NCI-H1436 treated with DMSO at 0.1 percent for 48 hours (cell line): ENCODE measurements around the gene SKIC3.

Experiments used
- DNase-seq: peaks from one replicate; lab custom pipeline; 2025; lab: John Stamatoyannopoulos, UW

SKIC3 gene

DNA sequence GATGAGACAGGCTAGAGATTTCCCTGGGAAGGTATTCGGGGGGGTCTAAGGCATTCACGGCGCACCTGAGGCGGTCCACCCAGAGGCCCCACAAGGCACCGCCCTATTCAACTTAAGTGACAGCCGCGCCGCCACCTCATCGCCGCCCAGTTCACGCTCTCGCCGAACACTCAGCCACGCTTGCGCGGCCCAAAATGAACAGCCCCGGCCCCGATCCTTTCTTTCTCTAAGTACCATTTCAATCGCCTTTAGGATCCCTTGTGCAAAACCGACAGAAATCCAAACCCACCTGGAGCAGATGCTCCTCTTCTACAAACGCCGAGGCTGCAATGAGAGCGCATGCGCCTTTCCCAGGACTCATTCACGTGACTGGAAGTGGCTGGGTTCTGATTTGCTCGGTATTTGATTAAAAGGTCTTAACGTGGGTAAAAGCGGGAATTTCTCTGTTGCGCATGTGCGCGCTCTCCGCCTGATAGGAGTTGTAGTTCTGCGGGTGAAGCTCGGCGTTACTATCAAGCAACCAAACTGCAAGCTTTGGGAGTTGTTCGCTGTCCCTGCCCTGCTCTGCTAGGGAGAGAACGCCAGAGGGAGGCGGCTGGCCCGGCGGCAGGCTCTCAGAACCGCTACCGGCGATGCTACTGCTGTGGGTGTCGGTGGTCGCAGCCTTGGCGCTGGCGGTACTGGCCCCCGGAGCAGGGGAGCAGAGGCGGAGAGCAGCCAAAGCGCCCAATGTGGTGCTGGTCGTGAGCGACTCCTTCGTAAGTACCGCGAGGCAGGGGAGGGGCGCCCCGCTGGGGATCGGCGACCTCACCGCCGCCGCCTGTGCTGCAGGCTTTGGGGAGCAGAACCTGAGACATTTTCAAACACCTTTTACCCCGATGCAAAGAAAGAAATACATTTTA, at the start of gene SKIC3, which contains the start of gene ARSK:
SKIC3 (minus strand) TSS at position 331 of the 902 bp plus-strand sequence. CDS start 7,827 bp downstream, outside the sequence.
ARSK (plus strand) TSS at position 455 of the 902 bp plus-strand sequence; CDS start at position 633, 178 bp downstream.
- DNase-seq = peak; percentile 92

DNA sequence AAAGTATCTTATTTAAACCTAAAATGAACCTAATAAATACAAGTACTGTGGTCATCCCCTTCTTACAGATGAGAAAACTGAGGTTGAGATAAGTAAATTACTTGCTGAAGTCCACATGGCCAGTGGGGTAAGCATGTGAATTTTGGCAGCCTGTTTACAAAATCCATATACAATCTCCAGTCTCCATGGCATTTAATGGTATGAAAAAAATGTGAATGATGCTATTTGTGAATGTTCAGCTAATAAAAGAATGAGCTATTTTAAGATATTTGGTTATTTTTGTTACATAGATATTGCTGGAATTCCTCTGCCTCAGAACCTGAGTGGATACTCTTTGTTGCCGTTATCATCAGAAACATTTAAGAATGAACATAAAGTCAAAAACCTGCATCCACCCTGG, 45.8 kb upstream of the SKIC3 start:
- DNase-seq = no peak

DNA sequence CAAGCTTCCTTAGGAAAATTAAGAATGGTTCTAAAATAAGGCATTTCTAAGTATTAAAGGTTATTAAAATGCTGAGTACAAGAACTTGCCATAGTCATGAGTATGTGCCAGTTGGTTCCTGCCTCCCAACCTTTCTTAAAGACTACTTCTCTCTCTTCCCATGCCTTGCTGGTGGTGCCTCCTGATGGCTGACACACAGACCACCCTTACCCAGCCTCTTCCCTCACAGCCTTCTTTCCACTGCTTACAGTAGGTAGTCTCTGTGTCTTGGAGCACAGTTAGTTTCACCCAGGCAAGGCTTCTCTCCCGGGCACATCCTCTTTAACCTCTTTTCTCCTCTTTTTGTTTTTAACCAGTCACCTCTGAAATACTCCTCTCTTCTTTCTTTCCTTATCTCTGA, 44.5 kb upstream of the SKIC3 start:
- no peak for DNase-seq

DNA sequence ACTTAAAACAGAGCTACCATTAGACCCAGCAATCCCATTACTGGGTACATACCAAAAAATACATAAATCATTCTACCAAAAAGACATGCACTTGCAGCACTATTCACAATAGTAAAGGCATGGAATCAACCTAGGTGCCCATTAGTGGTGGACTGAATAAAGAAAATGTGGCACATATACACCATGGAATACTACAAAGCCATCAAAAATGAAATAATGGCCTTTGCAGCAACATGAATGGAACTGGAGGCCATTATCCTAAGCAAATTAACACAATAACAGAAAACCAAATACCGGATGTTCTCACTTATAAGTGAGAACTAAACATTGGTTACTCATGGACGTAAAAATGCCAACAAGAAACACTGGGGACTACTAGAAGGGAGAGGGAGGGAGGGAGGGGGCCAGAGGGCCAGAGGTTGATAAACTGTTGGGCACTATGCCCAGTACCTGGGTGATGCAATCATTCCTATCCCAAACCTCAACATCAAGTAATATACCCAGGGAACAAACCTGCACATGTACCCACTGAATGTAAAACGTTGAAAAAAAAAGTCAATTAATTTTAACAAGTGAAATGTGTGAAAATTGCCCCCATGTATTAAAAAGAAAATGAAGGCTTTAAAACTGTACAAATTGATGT, 40.6 kb upstream of the SKIC3 start:
- no peak for DNase-seq

DNA sequence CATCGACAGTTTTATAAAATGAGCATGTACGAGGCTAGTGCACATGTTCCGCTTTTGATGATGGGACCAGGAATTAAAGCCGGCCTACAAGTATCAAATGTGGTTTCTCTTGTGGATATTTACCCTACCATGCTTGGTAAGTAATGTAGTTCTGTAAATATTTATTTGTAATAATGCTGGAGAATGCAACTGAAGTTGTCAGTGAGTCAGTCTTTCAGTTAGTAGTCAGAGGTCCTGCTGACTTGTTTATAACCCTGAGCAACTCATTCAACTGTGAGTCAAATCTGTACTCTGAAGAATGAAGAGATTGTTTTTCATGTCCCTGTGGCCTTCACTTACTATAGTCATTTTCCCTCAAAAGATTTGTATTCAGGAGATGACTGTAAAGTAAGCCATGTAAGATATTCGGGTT, 36.7 kb upstream of the SKIC3 start:
- no peak for DNase-seq

DNA sequence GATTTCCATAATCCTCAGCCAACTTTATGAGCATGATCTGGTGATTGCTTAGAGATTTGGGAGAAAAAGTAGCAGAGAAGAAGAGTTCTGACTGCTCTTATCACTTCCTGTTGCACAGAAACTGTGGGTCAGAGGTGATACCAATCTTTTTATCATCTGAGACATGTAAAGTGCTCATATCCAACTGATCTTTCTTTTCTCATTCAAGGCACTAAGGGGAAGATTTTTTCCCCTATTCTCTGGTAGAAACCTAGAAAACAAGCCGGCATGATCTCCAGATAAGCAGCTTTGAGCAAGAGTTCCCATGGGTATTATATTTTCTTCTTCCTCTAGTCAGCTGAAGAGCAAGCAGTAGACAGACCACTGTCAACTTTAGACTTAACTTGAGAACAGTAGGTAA, 36.1 kb upstream of the SKIC3 start:
- no peak for DNase-seq

DNA sequence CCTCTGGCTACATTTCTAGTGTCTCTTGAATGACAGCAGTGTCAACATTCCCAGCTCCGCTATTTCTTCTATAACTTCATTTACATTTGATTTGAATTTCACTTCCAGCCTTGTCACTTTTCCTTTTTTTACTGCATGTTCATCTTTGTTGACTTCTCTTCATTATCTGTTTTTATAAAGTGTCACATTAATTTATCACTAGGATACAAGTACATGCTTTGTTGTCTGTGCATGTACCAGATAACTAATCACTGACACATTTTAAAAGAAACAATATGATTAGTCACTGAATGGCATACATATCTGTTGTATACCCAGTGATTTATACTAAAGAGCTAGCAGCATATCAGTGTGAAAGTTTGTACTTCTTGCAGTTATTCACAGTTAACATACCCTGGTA, 29.2 kb upstream of the SKIC3 start:
- no peak for DNase-seq

DNA sequence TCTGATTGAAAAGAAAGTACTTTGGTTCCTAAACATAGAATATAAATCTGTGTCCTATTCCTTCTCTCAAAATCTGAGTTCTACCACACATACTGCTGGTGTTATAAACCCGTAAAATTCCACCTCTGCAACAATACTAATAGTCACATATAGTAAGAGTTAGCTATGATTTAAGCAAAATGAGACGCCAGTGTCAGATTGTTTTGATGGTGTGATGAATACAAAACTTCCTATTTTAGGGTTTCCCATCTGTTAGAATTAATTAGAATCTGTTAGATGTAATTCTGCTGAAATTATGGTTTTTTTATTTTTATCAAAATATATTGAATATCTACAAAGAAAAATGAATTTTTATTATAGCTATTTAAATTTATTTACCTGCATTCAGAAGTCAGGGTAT, 26.8 kb upstream of the SKIC3 start:
- DNase-seq = no peak

DNA sequence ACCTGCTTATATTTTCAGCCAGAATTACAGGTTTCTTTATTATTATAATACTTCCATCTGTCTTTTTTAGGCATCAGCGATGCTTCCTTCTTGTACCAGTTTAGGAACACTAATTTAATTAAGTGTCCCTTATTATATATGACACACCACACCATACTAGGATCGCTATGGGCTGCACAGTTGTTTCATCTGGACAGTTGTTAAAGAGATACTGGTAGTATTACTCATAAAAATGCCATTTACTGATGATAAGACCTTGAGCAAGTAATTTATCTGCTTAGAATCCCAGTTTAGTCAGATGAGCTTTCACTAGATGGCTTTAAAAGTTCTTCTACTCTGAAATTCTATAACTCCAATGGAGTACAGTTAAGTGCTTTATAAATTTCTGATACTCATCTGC, 17.2 kb upstream of the SKIC3 start:
- DNase-seq = no peak

DNA sequence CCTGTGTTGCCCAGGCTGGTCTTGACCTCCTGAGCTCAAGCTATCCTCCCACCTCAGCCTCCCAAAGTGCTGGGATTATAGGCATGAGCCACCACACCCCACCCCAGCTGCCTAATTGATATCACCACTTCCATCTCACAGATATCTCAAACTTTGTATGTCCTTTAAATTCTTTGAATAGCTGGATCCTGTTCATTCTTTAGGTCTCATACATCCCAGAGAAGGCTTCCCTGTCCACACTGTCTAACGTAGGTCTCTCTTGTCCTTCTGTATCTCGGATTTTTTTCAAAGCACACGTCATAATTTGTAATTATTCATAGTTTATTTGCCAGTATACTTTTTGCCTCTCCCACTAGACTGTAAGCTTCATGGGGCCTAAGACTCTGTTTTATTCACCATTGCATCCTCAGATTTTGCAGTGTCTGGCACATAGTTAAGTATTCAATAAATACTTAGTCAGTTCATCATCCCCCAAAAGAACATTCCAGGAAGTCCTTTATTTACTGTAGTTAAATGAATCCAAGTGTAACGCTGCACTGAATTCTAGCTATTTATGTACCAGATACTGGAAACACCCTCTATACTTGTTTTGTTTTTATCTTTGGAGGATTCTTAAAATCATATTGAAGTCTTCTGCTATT, 10.6 kb upstream of the SKIC3 start:
- DNase-seq = no peak

DNA sequence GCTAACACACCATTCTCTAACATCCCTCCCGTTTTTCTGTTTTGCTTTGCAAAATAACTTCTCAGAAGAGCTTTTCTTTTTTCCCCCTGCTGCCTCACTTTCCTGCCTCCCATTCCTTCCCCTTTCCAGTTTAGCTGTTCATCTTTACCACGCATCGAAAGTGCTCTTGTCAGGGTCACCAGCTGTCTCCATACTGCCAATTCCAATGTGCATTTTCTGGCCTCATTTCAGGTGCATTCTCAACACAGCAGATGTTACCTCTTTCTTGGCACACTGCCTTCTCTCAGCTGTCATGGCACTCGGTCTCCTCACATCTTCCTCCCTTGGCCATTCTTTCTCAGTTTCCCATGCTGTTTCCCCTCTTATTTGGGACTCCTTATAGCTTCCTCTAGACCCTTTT, 9.7 kb upstream of the SKIC3 start:
- DNase-seq = no peak

DNA sequence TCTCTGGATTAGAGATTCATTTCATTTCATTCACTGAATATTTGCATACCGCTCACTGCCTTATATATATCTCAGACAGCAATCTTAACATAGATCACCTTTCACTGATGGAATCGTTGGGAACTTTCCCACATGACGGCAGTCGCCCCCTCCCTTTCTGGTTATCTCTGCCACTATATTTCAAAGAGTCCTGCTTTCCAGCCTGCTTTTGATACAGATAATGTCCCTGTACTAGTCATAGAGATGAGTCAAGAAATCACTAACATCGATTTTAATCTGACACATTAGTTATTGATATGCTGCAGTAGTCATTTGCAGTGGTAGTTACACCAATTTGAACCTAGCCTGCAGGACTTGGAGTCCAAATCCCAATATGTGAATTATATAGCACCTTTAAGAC, 8.6 kb upstream of the SKIC3 start:
- no peak for DNase-seq

DNA sequence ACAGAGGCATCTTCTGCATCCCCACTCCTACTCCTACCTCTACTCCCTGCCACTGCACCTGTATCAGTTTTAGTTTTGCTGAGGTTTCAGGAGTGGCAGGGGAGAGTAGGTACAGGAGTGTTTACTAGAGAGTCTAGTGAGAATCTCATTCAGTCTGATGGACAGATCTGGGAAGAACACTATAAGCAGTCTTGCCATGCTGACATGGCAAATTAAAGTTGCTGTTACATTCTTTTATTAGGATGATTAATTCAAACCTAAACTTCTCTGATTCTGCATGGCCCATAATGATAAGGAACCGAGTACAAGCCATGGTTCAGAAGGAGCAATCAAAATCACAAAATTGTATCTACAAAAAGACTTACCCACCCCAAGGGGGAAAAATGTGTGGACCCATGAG, 7.5 kb upstream of the SKIC3 start:
- no peak for DNase-seq

DNA sequence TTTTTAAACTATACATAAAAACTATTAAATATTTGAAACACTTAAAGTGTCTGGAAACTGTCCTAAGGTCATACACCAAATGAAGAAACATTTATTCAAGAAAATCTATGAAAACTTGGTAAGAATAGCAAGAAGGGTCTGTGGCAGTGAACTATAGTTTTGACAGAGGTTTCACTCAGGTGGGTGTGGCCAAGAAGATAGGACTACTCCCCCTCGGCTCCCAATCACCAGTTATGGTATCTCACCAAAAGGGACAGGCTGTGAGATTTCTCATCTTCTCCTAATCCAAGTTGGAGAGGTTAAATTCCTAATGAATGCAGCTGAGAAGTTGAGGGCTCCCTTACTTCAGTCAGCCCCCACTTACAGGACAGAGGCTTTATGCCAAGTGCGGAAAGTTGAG, 3.1 kb upstream of the SKIC3 start:
- DNase-seq = no peak

DNA sequence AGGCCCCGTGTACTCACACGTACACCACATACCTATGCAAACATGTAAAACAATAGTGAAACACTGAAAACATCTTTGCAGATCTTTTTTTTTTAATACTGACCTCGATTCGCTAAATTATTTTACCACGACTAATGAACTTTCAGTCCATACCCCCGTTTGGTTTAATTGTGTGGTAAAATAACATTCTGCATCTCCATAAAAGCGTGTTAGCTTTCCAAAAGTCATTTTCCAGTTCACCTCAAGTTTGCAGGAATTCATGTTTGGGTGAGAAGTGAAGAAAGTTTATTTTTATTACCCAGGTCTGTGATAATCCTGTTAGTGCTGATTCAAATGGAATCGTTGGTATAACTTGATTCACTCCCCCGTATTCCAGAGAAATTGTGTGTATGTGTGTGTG, 776 bp upstream of the SKIC3 start:
- DNase-seq = no peak

DNA sequence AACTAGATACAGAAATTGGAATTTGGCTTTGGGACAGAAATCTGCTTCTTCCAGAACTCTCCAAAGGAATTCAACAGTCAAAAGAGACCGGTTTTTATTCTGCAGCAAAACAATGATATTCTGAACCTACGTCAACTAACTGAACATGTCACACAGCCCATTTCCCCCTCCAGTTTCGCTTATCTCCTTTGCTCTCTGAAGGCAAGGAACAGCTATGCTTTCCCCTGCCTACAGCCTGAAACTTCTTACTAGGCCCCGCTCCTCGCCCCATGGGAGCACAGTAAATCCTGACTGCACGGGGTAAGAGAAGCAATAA, 488 bp downstream of the SKIC3 start:
- DNase-seq = no peak

DNA sequence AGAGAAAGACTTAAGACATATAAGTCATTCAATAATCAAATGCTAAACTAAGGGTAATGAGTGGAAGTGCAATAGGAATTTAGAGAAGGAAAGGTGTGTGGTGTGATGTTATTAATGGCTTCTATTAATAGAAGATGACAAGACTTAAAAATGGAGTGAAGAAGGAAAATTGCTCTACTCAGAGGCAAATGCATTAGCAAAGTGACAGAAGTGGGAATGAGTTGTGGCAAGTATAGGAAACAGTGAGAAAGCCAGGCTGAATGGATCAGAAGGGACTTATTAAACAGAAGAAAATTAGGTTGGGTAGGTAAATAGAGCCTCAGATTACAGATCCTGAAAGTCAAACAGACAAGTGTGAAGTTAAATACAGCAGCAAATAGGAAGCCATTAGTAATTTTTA, 5.7 kb downstream of the SKIC3 start:
- DNase-seq = no peak

DNA sequence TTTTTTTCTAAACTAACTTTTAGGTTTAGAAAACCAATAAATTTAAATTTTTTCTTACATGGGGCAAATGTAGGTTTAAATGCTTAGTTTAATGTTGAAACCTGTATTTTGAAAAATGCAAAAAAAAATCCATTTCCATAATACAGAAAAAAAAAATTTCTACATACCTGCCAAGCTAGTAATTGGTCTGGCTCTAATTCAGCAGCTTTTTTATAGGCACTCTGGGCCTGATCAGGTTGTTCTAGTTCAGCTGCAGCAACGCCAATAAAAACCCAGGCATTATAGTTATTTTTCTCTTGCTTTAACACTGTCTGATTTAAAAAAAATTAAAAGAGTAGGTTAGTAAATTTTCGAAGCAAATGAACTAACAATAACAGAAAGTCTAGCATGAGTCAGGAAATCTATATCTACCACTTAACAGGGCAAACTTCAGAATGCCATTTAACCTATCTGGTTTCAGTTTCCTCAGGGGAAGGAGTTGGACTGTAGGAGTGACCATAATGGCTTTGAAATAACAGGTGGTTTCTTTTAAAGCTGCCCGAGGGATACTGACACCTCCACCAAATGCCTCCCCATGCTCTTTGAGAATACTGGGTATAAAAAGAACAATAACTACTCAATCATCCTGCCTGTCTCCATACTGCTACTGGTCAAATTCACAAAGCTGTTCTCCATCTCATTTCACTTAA, 11.6 kb downstream of the SKIC3 start:
- no peak for DNase-seq

DNA sequence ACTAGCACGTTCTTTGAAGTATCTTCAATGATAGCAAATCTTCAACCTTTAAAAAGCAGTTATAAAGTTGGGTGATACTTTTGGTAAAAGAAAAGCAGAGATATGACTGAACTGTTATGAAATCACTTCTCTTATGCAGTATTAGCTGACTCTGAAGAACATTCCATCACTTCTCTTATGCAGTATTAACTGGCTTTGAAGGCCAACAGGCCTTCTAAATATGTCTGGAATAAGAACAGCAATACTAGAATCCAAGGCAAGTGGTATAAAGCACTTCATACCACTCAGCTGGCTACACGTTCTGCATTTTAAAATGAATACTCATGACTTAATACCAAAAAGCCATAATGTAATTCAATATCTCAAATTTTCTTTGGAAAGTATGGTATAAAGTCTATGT, 17.3 kb downstream of the SKIC3 start:
- no peak for DNase-seq

DNA sequence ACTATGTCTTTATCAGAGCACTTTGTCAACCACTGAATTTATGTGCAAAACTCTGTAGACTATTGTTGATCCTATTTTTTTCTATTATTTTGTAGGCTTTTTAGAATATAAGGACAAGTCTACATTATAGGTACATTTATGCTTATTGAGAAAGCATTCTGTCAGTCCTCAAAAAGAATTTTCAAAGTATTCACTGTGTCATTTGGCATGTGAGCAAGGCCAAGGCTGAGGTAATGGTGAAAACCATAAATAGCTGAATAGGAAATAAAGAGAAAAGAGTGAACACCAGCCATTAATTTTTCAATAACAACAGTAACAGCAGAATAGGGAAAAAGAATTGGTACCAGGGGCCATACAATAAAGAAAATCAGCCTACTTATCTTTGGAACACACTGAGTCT, 21.0 kb downstream of the SKIC3 start:
- DNase-seq = no peak

DNA sequence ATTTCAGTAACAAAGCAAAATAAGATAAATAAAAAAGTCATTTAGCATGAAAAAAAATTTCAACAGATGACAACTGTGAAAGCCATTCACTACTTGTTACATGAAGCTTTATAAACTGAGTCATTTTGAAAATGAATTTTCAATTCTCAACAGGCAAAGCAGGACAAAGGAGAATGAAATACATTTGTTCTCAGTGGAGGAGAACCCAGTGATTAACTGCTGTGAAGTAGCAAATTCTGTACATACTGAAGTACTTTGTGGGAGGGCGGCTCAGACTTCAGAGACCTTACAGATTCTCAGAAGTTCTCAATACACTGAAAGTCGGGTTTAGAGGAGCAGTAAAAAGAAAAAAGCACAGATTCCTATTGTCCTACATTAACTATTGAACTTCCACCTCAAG, 21.7 kb downstream of the SKIC3 start:
- DNase-seq = no peak

DNA sequence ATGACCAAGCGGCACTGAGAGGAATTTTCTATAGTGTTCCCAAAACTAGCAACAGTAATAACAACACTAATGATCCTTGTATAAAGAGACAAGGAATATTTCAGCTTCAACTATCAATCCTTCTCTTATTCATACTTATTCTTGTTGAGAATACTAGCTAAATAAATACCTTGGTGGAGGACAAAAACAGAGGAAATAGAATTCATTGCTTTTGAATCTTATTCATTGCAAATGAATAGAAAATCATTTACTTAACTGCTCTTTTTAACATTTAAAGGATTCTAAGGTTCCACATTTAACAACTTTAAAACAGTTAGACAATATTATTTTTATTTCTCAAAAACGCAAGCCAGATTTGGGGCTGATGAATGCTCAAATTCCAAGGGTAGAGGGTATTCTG, 22.4 kb downstream of the SKIC3 start:
- no peak for DNase-seq

DNA sequence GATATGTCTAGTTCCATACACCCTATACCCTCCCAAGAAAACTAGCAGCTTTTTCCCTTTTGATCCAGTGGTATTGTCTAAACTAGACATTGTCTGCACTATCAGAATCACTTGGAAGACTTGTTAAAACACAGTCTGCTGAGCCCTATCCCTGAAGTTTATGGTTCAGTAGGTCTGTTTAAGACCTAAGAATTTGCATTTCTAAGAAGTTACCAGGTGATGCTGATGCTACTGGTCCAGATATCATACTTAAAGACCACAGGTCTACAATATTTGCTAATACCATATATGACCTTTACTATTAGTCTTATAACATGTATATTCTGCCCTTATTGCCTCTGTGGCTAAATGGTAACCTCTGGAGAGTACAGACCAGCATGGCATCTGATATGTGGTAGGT, 23.3 kb downstream of the SKIC3 start:
- DNase-seq = no peak
